ENCODE results near the gene MAPKAPK2. TPM values are rescaled to one million over a fixed set of nuclear protein-coding genes. Genes with fewer than 3 reads are reported as not detected.

Gene MAPKAPK2
- total RNA-seq, 2 donors from 2014 or later = 101 to 102 TPM

DNA sequence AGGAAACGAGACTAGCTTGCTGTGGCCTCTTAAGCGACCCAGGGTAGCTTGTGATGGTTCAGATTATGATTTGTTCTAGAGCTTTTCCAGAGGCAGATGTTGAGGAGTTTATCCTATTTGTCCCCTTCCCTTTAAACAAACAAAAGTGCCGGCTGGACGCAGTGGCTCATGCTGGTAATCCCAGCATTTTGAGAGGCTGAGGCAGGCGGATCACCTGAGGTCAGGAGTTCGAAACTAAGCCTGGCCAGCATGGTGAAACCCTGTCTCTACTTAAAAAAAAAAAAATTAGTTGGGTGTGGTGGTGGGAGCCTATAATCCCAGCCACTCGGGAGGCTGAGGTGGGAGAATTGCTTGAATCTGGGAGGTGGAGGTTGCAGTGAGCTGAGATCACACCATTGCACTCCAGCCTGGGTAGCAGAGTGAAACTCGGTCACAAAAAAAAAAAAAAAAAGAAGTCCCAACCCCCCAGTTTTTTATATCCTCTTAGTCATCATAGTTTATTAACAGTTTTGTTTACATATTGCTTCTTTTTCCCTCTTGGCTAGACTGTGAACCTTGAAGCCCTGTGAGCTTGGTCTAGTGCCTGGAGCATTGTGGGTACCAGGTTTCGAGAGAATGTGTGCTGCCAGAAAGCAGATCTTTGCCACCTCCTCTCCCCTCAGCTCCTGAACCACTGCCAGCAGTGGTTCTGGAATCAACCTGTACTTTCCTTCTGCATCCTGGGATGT is 29.8 kb downstream of the MAPKAPK2 start:
- Mint-ChIP-seq H3K9me3 (no peaks in the 10 kb centered on the region), H3K27ac (peak overlapping the region; percentile 71), H3K4me3 (peak overlapping the region in 1 of 2 donors; percentile 50), H3K27me3 (ENCODE audit: low read depth) (no peaks in the 10 kb centered on the region), H3K36me3 (ENCODE audit: insufficient read depth in 2 of 2) (no peaks in the 10 kb centered on the region), H3K4me1 (ENCODE audit: low read depth) (peaks cover 78% of the 10 kb centered on the region)
- ATAC-seq (replicated peaks in 1 of 2) (no peak), DNase-seq (no peak)

DNA sequence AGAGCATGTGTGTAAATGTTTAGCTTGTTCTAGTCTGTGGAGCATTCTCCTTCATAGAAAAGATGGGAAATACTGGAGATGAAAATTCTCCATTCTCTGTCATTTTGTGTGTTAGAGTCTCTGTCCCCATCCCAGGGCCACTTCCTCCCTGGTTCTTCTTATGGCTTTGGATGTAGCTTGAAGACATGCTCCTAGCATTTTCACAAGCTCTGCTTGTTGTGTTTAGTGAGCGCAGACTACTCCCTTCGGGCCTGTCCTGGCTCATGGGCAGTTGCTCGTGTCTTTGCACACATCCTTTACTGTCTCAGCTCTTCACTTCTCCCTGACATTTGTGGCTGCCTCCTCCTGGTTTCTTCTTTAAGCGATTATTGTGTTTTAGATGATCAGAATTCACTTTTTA is 30.4 kb downstream of the MAPKAPK2 start:
- Mint-ChIP-seq H3K36me3 (ENCODE audit: insufficient read depth in 2 of 2) (no peaks in the 10 kb centered on the region), H3K4me1 (ENCODE audit: low read depth) (peaks cover 72% of the 10 kb centered on the region), H3K27me3 (ENCODE audit: low read depth) (no peaks in the 10 kb centered on the region), H3K27ac (peak overlapping the region; percentile 71), H3K9me3 (no peaks in the 10 kb centered on the region), H3K4me3 (peak overlapping the region in 1 of 2 donors; percentile 50)
- ATAC-seq (replicated peaks in 1 of 2) = no peak
- DNase-seq = no peak

DNA sequence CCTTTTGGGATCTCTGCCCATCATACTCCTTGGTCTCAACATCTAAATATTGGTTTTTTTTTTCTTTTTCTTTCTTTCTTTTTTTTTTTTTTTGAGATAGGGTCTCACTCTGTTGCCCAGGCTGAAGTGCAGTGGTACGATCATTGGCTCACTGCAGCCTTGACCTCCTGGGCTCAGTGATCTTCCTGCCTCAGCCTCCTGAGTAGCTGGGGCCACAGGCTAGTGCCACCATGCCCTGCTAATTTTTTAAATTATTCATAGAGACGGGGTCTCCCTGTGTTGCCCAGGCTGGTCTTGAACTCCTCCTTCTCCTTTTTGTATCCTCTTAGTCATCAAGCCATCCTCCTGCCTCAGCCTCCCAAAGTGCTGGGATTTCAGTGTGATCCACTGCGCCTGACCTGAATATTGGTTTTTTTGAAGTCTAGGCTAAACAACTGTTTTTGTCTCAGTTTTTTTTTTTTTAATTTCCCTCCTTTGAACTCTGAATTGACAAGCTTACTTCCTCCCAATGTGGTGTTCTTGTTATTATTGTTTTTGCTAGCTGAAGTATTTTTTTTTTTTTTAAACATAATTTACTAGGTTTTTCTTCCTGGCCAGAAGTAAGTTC is 30.9 kb downstream of the MAPKAPK2 start:
- H3K4me1 Mint-ChIP-seq (ENCODE audit: low read depth) = peaks cover 69% of the 10 kb centered on the region
- DNase-seq = no peak
- H3K9me3 Mint-ChIP-seq = no peaks in the 10 kb centered on the region
- no peaks in the 10 kb centered on the region for H3K27me3 Mint-ChIP-seq (ENCODE audit: low read depth)
- H3K4me3 Mint-ChIP-seq = peak overlapping the region; percentile 43 to 50
- H3K36me3 Mint-ChIP-seq (ENCODE audit: insufficient read depth in 2 of 2) = no peaks in the 10 kb centered on the region
- peak overlapping the region; percentile 71 for H3K27ac Mint-ChIP-seq
- no peak for ATAC-seq (replicated peaks in 1 of 2)

DNA sequence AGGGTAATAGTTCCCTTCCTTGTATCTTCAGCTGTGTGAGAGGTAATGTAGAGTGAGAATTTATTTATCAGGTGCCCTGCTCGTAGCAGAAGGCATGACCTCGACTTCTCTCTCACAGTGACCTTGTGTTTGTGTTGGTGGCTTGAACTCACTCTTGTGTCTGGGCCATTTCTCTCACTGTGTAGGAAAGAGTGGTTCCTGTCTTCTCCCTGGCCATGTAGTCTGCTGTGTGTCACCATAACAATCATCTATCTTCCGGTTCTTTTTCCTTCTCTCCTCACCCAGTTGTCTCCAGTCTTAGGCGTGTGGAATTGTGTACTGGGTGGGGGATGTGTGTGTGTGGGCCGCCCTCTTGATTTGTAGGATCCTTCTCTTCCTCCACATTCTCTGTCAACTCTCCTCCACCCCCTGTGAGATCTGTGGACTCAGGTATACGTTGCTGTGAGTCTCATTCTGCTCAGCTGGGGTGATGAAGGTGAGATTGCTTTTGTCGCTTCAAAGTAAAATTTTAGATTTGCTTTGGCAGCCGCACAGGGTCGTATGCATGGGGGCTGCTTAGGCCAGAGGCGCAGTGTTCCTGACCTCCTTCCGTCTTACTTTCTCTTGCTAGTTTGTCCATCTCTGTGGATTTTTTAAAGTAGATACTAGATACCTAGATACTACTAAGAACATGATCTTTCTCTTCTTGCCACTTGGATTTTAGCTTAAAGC is 31.6 kb downstream of the MAPKAPK2 start:
- H3K27ac Mint-ChIP-seq = peak overlapping the region; percentile 71
- no peaks in the 10 kb centered on the region for H3K9me3 Mint-ChIP-seq
- peaks cover 75% of the 10 kb centered on the region for H3K4me1 Mint-ChIP-seq (ENCODE audit: low read depth)
- peak overlapping the region; percentile 43 to 50 for H3K4me3 Mint-ChIP-seq
- no peak for DNase-seq
- ATAC-seq (replicated peaks in 1 of 2) = peak; percentile 42 to 49
- no peaks in the 10 kb centered on the region for H3K36me3 Mint-ChIP-seq (ENCODE audit: insufficient read depth in 2 of 2)
- no peaks in the 10 kb centered on the region for H3K27me3 Mint-ChIP-seq (ENCODE audit: low read depth)

DNA sequence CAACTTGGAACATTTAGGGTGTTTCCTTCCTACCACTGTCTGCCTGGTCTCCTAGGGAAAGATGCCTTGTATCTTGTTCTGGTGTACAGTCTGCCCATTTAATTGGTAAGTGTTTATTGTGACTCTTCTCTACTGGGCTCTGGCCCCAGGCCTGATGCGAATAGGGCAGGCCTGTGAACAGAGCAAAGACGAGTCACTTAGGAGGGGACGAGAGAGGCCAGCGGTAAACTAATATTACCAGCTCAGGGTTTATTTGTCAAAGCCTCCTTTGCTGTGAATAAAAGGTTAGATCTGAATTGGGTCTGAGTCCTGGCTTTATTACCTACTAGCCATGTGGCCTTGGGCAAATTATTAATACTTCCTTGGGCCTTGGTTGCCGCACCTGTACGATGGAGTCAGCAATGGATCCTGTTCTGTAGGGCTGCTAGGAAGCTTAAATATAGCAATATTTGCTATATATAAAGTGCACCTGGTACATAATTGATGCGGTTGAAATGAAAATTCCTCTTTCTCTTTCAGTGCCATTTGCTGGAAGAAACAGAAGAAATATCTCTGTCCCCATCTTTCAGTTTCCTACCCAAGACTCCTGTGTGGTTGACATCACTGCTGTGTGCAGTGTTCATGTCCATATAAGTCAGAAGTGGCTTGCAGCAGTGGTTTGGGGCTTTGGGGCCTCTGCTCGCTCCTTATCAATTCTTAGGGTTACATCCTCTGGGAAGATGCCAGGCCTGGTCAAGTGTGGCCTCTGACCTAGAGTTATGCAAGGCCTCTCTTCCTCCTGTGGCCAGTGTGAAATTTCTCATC is 32.4 kb downstream of the MAPKAPK2 start:
- ATAC-seq (replicated peaks in 1 of 2) = peak; percentile 67 to 77

DNA sequence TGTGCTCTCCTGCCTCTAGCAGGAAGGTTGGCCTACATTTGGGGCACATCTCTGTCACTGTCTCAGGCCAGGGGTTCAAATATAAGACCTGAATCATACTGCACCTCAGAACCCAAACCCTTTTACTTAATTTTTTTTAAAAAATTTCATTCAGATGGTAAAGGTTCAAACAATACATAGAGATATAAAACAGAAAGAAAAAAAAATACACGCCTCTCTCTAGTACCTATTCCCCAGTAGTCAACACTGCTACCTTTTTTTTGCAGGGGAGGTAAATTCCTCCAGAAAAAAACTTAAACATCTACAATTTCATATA is 32.9 kb downstream of the MAPKAPK2 start:
- no peaks in the 10 kb centered on the region for H3K27me3 Mint-ChIP-seq (ENCODE audit: low read depth)
- H3K4me3 Mint-ChIP-seq = peak overlapping the region; percentile 47 to 58
- no peaks in the 10 kb centered on the region for H3K36me3 Mint-ChIP-seq (ENCODE audit: insufficient read depth in 2 of 2)
- peaks cover 68% of the 10 kb centered on the region for H3K4me1 Mint-ChIP-seq (ENCODE audit: low read depth)
- ATAC-seq (replicated peaks in 1 of 2) (no peak), DNase-seq (no peak)
- H3K27ac Mint-ChIP-seq = peak overlapping the region; percentile 92
- H3K9me3 Mint-ChIP-seq = no peaks in the 10 kb centered on the region

More for the DNA sequence above, 32.4 kb downstream of the MAPKAPK2 start:
- no peak for DNase-seq
- Mint-ChIP-seq H3K36me3 (ENCODE audit: insufficient read depth in 2 of 2) (no peaks in the 10 kb centered on the region), H3K4me3 (peak overlapping the region; percentile 43 to 50), H3K9me3 (no peaks in the 10 kb centered on the region), H3K27ac (peak overlapping the region; percentile 71), H3K27me3 (ENCODE audit: low read depth) (no peaks in the 10 kb centered on the region), H3K4me1 (ENCODE audit: low read depth) (peaks cover 72% of the 10 kb centered on the region)

DNA sequence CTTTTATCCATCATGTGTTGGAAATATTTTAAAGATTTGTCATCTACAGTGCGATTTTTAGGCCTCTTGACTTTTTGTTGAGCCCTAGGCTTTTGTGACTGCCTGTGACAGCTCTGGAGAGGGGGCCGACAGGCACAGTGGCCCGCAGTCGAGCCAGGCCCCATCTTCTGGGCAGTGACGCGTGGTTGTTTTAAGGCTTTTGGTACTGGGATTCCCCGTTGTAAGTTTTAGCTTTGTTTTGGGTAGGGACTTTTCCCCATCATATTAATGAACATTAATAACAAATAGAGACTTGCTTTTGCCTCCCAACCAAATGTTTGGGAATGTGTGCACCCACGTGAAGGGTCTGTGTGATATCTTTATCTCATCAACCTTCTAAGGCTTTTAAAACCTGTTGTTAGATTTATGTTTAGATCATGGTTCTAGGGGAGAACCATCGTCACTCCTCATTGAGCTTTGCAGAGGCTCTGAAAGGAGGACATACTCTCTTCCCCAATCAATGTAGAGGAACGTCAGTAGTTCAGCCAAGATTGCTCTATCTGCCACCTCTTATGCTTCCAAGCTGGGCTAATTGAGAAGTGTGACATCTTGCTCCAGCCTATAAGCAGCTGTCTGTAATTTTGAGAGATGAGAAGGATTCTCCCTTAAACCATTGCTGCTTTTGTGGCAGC is 34.6 kb downstream of the MAPKAPK2 start:
- Mint-ChIP-seq H3K36me3 (ENCODE audit: insufficient read depth in 2 of 2) (no peaks in the 10 kb centered on the region), H3K9me3 (no peaks in the 10 kb centered on the region), H3K4me3 (peak overlapping the region in 1 of 2 donors; percentile 14), H3K4me1 (ENCODE audit: low read depth) (peaks cover 69% of the 10 kb centered on the region), H3K27me3 (ENCODE audit: low read depth) (no peaks in the 10 kb centered on the region), H3K27ac (peak overlapping the region; percentile 82)
- DNase-seq = no peak
- ATAC-seq (replicated peaks in 1 of 2) = no peak

DNA sequence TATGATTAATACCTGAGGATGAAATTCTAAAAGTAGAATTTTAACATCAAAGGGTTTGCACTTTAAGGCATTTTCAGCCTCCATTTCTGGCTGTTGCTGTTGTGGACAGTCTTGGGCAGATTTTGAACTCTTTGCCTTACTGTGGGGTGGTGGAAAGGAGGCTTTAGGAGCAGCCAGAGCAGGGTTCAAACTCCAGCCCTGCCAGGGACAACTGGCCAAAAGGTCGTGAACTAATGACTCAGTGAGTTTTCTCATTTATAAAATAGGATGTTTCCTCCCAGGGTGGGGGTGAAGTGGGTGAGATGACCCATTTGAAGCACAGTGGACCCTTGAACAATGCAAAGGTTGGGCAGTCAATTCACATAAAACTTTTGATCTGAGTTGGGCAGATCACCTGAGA is 36.7 kb downstream of the MAPKAPK2 start:
- Mint-ChIP-seq H3K4me3 (no peak overlapping the region), H3K4me1 (ENCODE audit: low read depth) (peaks cover 70% of the 10 kb centered on the region), H3K27me3 (ENCODE audit: low read depth) (no peaks in the 10 kb centered on the region), H3K27ac (peak overlapping the region; percentile 68), H3K9me3 (no peaks in the 10 kb centered on the region), H3K36me3 (ENCODE audit: insufficient read depth in 2 of 2) (no peaks in the 10 kb centered on the region)
- ATAC-seq (replicated peaks in 1 of 2) (no peak), DNase-seq (no peak)

DNA sequence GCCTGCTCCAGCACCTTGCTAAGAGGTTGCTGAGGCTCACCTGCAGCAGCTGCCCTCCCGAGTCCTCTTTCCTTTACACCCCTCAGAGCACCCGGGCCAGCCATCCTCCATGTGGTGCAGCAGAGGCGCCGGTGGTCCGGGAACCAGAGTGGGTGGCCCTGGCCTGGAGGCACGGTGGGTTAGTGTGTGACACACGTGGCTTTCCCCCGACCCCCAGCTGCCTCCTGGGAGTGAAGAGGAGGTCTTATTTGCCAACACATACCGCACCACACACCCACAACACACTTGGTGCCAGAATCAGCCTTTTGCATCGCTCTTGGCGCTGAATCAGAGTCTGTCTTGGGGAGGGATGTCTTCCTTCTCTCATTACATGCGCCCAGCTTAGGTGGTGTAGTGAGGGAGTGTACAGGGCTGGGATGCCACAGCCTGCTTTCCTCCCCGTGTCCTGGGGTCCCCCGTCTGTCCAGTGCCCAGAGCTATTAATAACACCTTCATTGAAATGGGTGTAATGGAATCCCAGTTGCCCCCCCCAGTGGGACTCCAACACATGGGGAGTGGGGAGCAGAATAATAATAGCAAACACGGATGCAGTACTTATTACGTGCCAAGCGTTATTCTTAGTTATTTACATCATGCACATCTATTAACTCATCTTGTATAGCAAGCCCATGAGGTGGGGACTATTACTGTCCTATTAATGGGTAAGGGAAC is 38.2 kb downstream of the MAPKAPK2 start:
- no peak overlapping the region for H3K4me3 Mint-ChIP-seq
- peaks cover 63% of the 10 kb centered on the region for H3K4me1 Mint-ChIP-seq (ENCODE audit: low read depth)
- no peaks in the 10 kb centered on the region for H3K9me3 Mint-ChIP-seq
- H3K27me3 Mint-ChIP-seq (ENCODE audit: low read depth) = no peaks in the 10 kb centered on the region
- no peak for DNase-seq
- no peaks in the 10 kb centered on the region for H3K36me3 Mint-ChIP-seq (ENCODE audit: insufficient read depth in 2 of 2)
- H3K27ac Mint-ChIP-seq = no peak overlapping the region
- no peak for ATAC-seq (replicated peaks in 1 of 2)

DNA sequence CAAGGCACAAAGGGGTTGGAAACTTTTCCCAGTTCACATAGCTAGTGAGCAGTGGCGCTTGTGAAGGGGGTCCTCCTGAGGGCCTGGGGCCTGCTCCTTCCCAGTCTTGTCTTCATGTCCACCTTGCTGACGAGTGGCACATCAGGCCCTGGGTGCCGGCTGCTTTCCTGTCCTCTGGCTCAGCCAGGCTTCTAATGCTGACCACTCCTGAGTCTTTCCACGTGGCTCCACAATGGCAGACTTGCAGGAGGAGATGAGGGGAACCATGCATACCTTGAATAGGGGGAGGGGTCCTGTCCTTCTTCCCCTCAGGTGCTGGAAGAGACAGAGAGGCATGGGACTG is 38.7 kb downstream of the MAPKAPK2 start:
- Mint-ChIP-seq H3K36me3 (ENCODE audit: insufficient read depth in 2 of 2) (no peaks in the 10 kb centered on the region), H3K4me3 (no peak overlapping the region), H3K4me1 (ENCODE audit: low read depth) (peaks cover 64% of the 10 kb centered on the region), H3K27ac (no peak overlapping the region), H3K9me3 (no peaks in the 10 kb centered on the region), H3K27me3 (ENCODE audit: low read depth) (no peaks in the 10 kb centered on the region)
- no peak for DNase-seq
- ATAC-seq (replicated peaks in 1 of 2) = no peak

DNA sequence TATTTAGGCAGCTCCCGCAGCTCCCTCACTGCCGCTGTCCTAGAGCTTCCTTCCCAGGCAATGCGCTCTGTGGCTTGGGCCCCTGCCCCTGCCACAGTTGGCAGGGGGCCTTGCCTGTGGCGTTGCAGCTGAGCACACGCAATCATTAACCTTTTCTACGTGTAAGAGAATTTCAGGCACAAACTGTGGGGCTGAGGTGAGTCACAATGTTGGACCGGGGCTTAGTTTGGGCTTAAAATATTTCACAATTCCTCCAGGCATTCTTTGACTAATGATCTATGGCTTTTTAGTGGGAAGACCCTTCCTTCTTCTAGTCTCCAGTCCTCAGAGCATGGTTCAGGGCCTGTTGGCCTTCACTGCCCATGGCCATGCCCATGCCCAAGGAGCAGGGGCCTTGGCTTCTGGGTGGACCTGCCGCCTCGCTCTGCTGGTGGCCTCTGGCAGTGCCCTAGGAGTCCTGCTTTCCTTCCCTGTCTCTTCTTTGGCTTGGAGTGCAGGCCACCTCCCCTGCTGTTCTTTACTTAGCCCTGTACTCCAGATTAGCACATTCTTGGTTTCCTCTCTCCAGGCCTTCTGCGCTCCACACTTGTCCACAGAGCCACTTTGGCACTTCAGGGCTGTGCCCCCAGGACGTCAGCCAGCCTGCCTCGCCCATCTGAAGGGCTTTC is 39.2 kb downstream of the MAPKAPK2 start:
- Mint-ChIP-seq H3K27me3 (ENCODE audit: low read depth) (no peaks in the 10 kb centered on the region), H3K9me3 (no peaks in the 10 kb centered on the region), H3K36me3 (ENCODE audit: insufficient read depth in 2 of 2) (no peaks in the 10 kb centered on the region), H3K27ac (no peak overlapping the region), H3K4me3 (no peak overlapping the region), H3K4me1 (ENCODE audit: low read depth) (peaks cover 66% of the 10 kb centered on the region)
- ATAC-seq (replicated peaks in 1 of 2) (no peak), DNase-seq (no peak)

Data from activated T-cell treated with anti-CD3 and anti-CD28 coated beads, Interleukin-2, amount 50 U/mL, for 72 hours (primary cell).